ENCODE results near the gene THSD7B.

The THSD7B gene

GRCh38 chr2:137449454-137449853, 684.1 kb downstream of the THSD7B start:
- Histone ChIP-seq H3K9ac (no peak overlapping the region), H3K27me3 (no peaks in the 10 kb centered on the region), H3K27ac (no peak overlapping the region), H3K4me3 (no peak overlapping the region), H3K4me2 (no peak overlapping the region), H3K9me3 (no peaks in the 10 kb centered on the region), H3K4me1 (no peaks in the 10 kb centered on the region), H3K36me3 (no peaks in the 10 kb centered on the region), H4K20me1 (no peaks in the 10 kb centered on the region)
- no peak for TF ChIP-seq Cebpa-rat (IDR thresholded peaks at IDR 0.05)

GRCh38 chr2:137454886-137455285, 689.5 kb downstream of the THSD7B start:
- Histone ChIP-seq H3K4me3 (no peak overlapping the region), H4K20me1 (no peaks in the 10 kb centered on the region), H3K27me3 (no peaks in the 10 kb centered on the region), H3K27ac (no peak overlapping the region), H3K9me3 (0 out of 2 replicates have a peak, but pooled peaks cover 5% of the 10 kb centered on the region), H3K4me2 (no peak overlapping the region), H3K9ac (no peak overlapping the region), H3K4me1 (no peaks in the 10 kb centered on the region), H3K36me3 (no peaks in the 10 kb centered on the region)
- no peak for TF ChIP-seq Cebpa-rat (IDR thresholded peaks at IDR 0.05)

DNA sequence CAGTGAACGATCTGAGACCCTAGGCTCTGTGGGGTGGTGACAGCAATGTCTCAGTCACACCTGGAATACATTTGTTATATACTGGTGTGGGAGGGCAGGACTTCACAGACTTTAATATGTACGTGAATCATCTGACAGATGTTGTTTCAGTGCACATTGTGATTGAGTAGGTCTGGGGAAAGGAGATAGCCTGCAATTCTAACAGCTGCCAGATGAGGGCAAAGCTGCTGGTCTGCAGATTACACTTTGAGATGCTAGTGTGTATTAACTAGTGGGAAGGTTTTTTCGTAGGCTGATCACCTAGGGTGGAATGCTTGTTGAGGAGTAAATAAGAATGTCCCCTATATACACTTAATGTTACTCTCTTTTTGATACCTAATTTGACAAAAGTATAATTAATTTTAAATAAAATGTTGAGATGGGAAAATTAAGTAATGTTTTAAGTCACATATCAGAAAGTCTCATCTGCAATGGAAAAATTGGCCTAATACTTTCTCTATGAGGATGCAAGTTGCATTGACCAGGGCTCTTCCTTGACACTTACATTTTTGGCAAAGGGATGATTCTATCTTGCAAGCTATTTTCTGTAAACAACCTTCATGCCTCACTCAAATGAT, 702.0 kb downstream of the THSD7B start:
- no peak overlapping the region for H3K4me3 ChIP-seq
- H3K4me1 ChIP-seq, result no peaks in the 10 kb centered on the region
- H3K9me3 ChIP-seq, result no peaks in the 10 kb centered on the region
- H3K4me2 ChIP-seq, result no peak overlapping the region
- H3K27ac ChIP-seq, result no peak overlapping the region
- H3K9ac ChIP-seq, result no peak overlapping the region
- no peaks in the 10 kb centered on the region for H4K20me1 ChIP-seq
- TF ChIP-seq Cebpa-rat (IDR thresholded peaks at IDR 0.05), result no peak
- H3K36me3 ChIP-seq, result no peaks in the 10 kb centered on the region
- no peaks in the 10 kb centered on the region for H3K27me3 ChIP-seq

DNA sequence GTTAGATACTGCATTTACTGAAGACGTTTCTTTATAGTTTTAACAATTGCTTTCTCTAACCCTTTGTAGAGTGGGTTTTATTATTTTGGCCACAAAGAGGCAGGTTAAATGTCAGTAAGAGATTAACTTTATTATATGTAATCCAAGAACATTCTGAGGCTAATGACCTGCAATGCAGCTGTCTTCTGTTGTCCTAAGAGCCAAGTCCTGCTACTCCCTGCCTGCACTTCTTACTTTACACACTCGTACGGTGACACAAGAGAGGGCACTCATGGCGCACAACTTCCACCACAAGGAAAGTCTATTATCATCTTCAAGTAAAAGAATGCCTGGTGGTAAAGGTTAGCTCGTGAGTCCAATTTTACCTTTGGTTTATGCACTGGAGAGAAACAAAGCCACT, 727.9 kb downstream of the THSD7B start:
- Histone ChIP-seq H3K9ac (no peak overlapping the region), H3K27ac (no peak overlapping the region), H3K36me3 (no peaks in the 10 kb centered on the region), H3K9me3 (no peaks in the 10 kb centered on the region), H4K20me1 (no peaks in the 10 kb centered on the region), H3K27me3 (no peaks in the 10 kb centered on the region), H3K4me2 (no peak overlapping the region), H3K4me3 (no peak overlapping the region), H3K4me1 (no peaks in the 10 kb centered on the region)
- no peak for TF ChIP-seq Cebpa-rat (IDR thresholded peaks at IDR 0.05)

- H3K27ac ChIP-seq, result no peak overlapping the region
- H3K27me3 ChIP-seq, result no peaks in the 10 kb centered on the region
- H3K4me3 ChIP-seq, result no peak overlapping the region
- no peaks in the 10 kb centered on the region for H3K36me3 ChIP-seq
- TF ChIP-seq Cebpa-rat (IDR thresholded peaks at IDR 0.05), result no peak
- H4K20me1 ChIP-seq, result no peaks in the 10 kb centered on the region
- H3K4me1 ChIP-seq, result no peaks in the 10 kb centered on the region
- no peak overlapping the region for H3K4me2 ChIP-seq
- no peak overlapping the region for H3K9ac ChIP-seq
- H3K9me3 ChIP-seq, result no peaks in the 10 kb centered on the region
Observed at GRCh38 chr2:137500599-137500998, 735.3 kb downstream of the THSD7B start.

GRCh38 chr2:137507237-137507636, 741.9 kb downstream of the THSD7B start:
- H3K36me3 ChIP-seq, result no peaks in the 10 kb centered on the region
- no peaks in the 10 kb centered on the region for H3K4me1 ChIP-seq

DNA sequence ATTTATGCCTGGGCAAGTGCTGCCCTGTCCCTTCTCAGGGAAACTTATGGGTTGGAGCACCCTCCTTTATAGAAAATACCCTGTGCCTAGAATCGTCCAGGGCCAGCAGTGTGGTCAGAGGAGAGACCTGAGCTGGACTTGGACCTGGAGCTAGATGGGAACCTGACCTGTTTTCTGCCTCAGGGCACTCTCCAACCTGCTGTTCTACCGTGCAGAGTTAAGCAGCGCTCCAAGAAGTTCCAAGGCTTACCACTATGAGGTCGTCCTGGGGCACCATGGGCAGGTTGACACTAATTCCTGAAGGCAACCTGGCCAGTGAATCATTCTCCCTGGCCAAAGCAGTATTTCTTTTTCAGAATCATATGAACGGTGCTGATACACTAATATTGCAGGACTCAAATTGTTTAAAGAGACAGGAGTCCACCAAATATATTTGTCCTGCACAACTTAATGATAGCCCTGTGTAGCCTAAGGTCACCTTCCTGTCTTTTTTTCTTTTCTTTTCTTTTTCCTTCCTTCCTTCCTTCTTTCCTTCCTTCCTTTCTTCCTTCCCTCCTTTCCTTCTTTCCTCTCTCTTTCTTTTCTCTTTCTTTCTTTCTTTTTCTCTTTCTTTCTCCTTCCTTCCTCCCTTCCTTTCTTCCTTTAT, 743.5 kb downstream of the THSD7B start:
- TF ChIP-seq Cebpa-rat (IDR thresholded peaks at IDR 0.05), result no peak
- no peaks in the 10 kb centered on the region for H3K9me3 ChIP-seq
- H3K36me3 ChIP-seq, result no peaks in the 10 kb centered on the region
- H3K27me3 ChIP-seq, result no peaks in the 10 kb centered on the region
- H3K4me1 ChIP-seq, result no peaks in the 10 kb centered on the region
- no peak overlapping the region for H3K27ac ChIP-seq
- H3K9ac ChIP-seq, result no peak overlapping the region
- H3K4me3 ChIP-seq, result no peak overlapping the region
- H4K20me1 ChIP-seq, result no peaks in the 10 kb centered on the region
- no peak overlapping the region for H3K4me2 ChIP-seq

More at GRCh38 chr2:137507237-137507636, 741.9 kb downstream of the THSD7B start:
- TF ChIP-seq Cebpa-rat (IDR thresholded peaks at IDR 0.05), result no peak
- H3K27ac ChIP-seq, result no peak overlapping the region
- H3K27me3 ChIP-seq, result no peaks in the 10 kb centered on the region
- H4K20me1 ChIP-seq, result no peaks in the 10 kb centered on the region
- no peak overlapping the region for H3K4me2 ChIP-seq
- H3K4me3 ChIP-seq, result no peak overlapping the region
- no peak overlapping the region for H3K9ac ChIP-seq
- no peaks in the 10 kb centered on the region for H3K9me3 ChIP-seq

DNA sequence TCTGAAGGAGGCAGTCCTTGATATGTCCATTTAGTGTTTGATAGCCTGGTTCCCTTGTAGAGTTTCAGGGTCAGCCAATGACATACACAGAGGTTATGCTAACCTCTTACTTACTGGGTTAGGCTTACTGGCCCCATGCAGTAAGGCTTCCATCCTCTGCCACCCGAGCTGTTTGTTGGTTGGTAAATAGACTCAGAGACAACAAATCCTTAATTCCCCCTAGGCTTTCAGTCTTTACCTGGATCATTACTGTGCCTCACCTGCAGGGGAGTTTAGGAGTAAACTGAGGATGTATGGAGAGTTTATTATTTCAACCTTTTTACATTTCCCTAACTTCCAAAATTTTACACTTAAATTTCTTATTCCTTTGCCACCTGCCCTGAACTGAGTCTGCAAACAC, 746.2 kb downstream of the THSD7B start:
- TF ChIP-seq Cebpa-rat (IDR thresholded peaks at IDR 0.05), result no peak
- no peaks in the 10 kb centered on the region for H3K27me3 ChIP-seq
- H3K9me3 ChIP-seq, result 0 out of 2 replicates have a peak, but pooled peaks cover 3% of the 10 kb centered on the region
- no peak overlapping the region for H3K27ac ChIP-seq
- no peaks in the 10 kb centered on the region for H3K4me1 ChIP-seq
- no peaks in the 10 kb centered on the region for H4K20me1 ChIP-seq
- no peak overlapping the region for H3K4me3 ChIP-seq
- no peak overlapping the region for H3K9ac ChIP-seq
- H3K4me2 ChIP-seq, result no peak overlapping the region
- H3K36me3 ChIP-seq, result no peaks in the 10 kb centered on the region

GRCh38 chr2:137521653-137522619, 756.6 kb downstream of the THSD7B start:
- TF ChIP-seq Cebpa-rat (IDR thresholded peaks at IDR 0.05), result no peak
- H3K4me1 ChIP-seq, result peaks cover 29% of the 10 kb centered on the region
- no peak overlapping the region for H3K4me3 ChIP-seq
- H3K36me3 ChIP-seq, result no peaks in the 10 kb centered on the region
- no peaks in the 10 kb centered on the region for H4K20me1 ChIP-seq
- no peak overlapping the region for H3K9ac ChIP-seq
- no peak overlapping the region for H3K4me2 ChIP-seq
- no peaks in the 10 kb centered on the region for H3K9me3 ChIP-seq
- no peaks in the 10 kb centered on the region for H3K27me3 ChIP-seq
- no peak overlapping the region for H3K27ac ChIP-seq

DNA sequence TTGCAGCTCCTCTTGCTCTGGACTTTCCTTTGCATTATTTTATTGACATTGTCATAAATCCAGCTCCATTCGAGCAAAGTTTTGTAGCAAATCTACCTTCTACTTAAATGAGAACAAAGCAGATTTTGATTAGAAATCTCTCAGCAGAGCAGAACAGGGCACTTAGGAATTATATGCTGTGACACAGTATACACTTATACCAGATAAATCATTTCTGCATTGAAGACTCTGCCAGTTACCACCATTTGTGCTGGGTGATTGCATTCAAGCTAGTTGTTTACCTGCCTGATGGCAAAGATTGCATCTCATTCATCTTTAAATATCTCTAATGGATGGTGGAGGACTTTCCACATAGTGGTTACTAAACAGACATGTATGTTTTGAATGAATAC, 757.3 kb downstream of the THSD7B start:
- Histone ChIP-seq H3K4me1 (peaks cover 29% of the 10 kb centered on the region), H3K4me2 (no peak overlapping the region), H3K36me3 (no peaks in the 10 kb centered on the region), H3K9ac (no peak overlapping the region), H3K9me3 (no peaks in the 10 kb centered on the region), H3K27ac (no peak overlapping the region), H3K4me3 (no peak overlapping the region), H3K27me3 (no peaks in the 10 kb centered on the region), H4K20me1 (no peaks in the 10 kb centered on the region)
- TF ChIP-seq Cebpa-rat (IDR thresholded peaks at IDR 0.05), result no peak
